Thyroid gland (tissue), 4 donors: ENCODE data around the gene CHP1. TPM values are rescaled to one million over a fixed set of nuclear protein-coding genes. Genes with fewer than 3 reads are reported as not detected.
"Not testable (repeated sequence)": the region's sequence is repeated elsewhere in the genome, so short reads cannot be mapped to it uniquely, and the experiment has no call there.

ENCODE experiments used
- DNase-seq, 2 donors: peaks; one replicate each; pipeline ENCODE4 v3.0.0-alpha.2; 2019
- H3K27ac ChIP-seq, 3 donors: fragments of 200-600 bp; sonication (generic); 1 replicate in 2 of 3; 2 replicates in 1 of 3; pipeline ENCODE4 v1.5.1; 2016 to 2019; ENCODE audit warnings: mild to moderate bottlenecking in 1 of 3, moderate library complexity in 1 of 3
- H3K27me3 ChIP-seq: fragments of 200-600 bp; sonication (generic); one replicate; pipeline ENCODE4 v1.5.1; 2019
- H3K36me3 ChIP-seq, 2 donors: fragments of 200-600 bp; sonication (generic); one replicate each; pipeline ENCODE4 v1.5.1; 2016 to 2019
- H3K4me1 ChIP-seq, 2 donors: fragments of 200-600 bp; sonication (generic); one replicate each; pipeline ENCODE4 v1.5.1; 2017 to 2019
- H3K4me3 ChIP-seq, 3 donors: fragments of 200-600 bp; sonication (generic); replicated peaks in 1 of 3; 1 replicate in 2 of 3; 2 replicates in 1 of 3; pipeline ENCODE4 v1.5.1; 2016; ENCODE audit warnings: mild to moderate bottlenecking in 1 of 3
- H3K9me3 ChIP-seq: fragments of 200-600 bp; sonication (generic); one replicate; pipeline ENCODE4 v1.5.1; 2017
- POLR2A ChIP-seq, 2 donors: fragments of 450-650 bp; IDR thresholded peaks; one replicate each; pipeline ENCODE4 v1.6.1; 2017; ENCODE audit warnings: antibody characterized with exemption in 2 of 2, mild to moderate bottlenecking in 2 of 2, moderate library complexity in 1 of 2
- WGBS, 2 donors: methylation state at CpG; one replicate each; pipeline ENCODE4 v1.1.5; 2017; 5-methylcytosine and 5-hydroxymethylcytosine counted together
- intact Hi-C: fragments of 100-400 bp; cut with DNase I; formaldehyde crosslinking; loops from one replicate; pipeline ENCODE4 v1.15.1; 2023
- total RNA-seq, 4 donors: library from RNA; depleted of rRNA; stranded (reverse); fragments of >200 nt; gene quantifications; one replicate each; pipeline ENCODE4 v1.2.3, GENCODE V29; 2016
- TF ChIP-seq, protein P1 (sequence below), 6 experiments: fragments of 200-600 bp in 3 of 6; fragments of 450-650 bp in 3 of 6; sonication (generic) in 3 of 6; IDR thresholded peaks; one replicate each; pipeline ENCODE4 v1.5.1; 2016 to 2019; ENCODE audit warnings: antibody characterized with exemption in 6 of 6, mild to moderate bottlenecking in 2 of 6, inconsistent platforms in 1 of 6, moderate library complexity in 1 of 6

The CHP1 gene
- total RNA-seq, 4 donors from 2014 or later, result 163 to 347 (median 248) TPM

DNA sequence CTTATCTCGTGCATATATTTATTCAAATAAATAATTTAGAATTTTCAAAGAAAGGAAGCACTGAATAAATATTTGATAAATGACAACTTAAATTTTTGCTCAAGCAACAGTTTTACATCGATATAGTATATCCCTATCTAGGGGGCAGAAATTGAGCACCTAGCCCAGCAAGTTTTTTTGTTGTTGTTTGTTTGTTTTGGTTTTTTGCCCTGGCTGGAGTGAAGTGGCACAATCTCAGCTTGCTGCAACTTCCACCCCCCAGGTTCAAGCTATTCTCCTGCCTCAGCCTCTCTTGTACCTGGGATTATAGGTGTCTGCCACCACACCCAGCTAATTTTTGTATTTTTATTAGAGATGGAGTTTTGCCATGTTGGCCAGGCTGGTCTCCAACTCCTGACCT lies 58.9 kb downstream of the CHP1 start:
- Histone ChIP-seq H3K27ac (no peak overlapping the region), H3K4me3 (no peak overlapping the region), H3K9me3 (no peaks in the 10 kb centered on the region), H3K4me1 (peaks cover 6 to 12% of the 10 kb centered on the region in 2 donors), H3K27me3 (no peaks in the 10 kb centered on the region), H3K36me3 (peaks cover 19 to 29% of the 10 kb centered on the region in 2 donors)
- DNase-seq, result no peak
- 91 to 99% methylated on average over 2 of the region's 2 CpGs for WGBS, 2 donors
- TF ChIP-seq, protein P1, sequence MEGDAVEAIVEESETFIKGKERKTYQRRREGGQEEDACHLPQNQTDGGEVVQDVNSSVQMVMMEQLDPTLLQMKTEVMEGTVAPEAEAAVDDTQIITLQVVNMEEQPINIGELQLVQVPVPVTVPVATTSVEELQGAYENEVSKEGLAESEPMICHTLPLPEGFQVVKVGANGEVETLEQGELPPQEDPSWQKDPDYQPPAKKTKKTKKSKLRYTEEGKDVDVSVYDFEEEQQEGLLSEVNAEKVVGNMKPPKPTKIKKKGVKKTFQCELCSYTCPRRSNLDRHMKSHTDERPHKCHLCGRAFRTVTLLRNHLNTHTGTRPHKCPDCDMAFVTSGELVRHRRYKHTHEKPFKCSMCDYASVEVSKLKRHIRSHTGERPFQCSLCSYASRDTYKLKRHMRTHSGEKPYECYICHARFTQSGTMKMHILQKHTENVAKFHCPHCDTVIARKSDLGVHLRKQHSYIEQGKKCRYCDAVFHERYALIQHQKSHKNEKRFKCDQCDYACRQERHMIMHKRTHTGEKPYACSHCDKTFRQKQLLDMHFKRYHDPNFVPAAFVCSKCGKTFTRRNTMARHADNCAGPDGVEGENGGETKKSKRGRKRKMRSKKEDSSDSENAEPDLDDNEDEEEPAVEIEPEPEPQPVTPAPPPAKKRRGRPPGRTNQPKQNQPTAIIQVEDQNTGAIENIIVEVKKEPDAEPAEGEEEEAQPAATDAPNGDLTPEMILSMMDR (IDR thresholded peaks at IDR 0.05), result no peak
- no peak for TF ChIP-seq POLR2A (IDR thresholded peaks at IDR 0.05)
- intact Hi-C loops, result loop anchor here (5.0 to 10.0 kb wide), 2 partner anchors 42 to 55 kb away; partner anchors contain the start of genes CHP1, EXD1, NUSAP1 and OIP5

GRCh38 chr15:41291065-41291631 lies 60.1 kb downstream of the CHP1 start:
- Histone ChIP-seq H3K27ac (no peak overlapping the region), H3K4me3 (no peak overlapping the region), H3K36me3 (peaks cover 12 to 28% of the 10 kb centered on the region in 2 donors), H3K9me3 (no peaks in the 10 kb centered on the region), H3K27me3 (no peaks in the 10 kb centered on the region), H3K4me1 (peaks cover 0 to under 1% of the 10 kb centered on the region in 2 donors)
- WGBS, 2 donors, result 86 to 90% methylated on average over 9 of the region's 9 CpGs
- no peak for TF ChIP-seq POLR2A (IDR thresholded peaks at IDR 0.05)
- no peak for DNase-seq
- intact Hi-C loops, result no loop called here

- H3K27ac ChIP-seq, result no peak overlapping the region
- TF ChIP-seq, protein P1 (IDR thresholded peaks at IDR 0.05), result no peak
- no peak for TF ChIP-seq POLR2A (IDR thresholded peaks at IDR 0.05)
- H3K4me3 ChIP-seq, result no peak overlapping the region
- peaks cover 4 to 19% of the 10 kb centered on the region in 2 donors for H3K36me3 ChIP-seq
- no peaks in the 10 kb centered on the region for H3K4me1 ChIP-seq
- intact Hi-C loops, result no loop called here
- no peak for DNase-seq
- 77 to 80% methylated on average over 1 of the region's 1 CpG for WGBS, 2 donors
- no peaks in the 10 kb centered on the region for H3K27me3 ChIP-seq
- H3K9me3 ChIP-seq, result no peaks in the 10 kb centered on the region
Measured at GRCh38 chr15:41292521-41292920, 61.5 kb downstream of the CHP1 start.

- DNase-seq, H3K27ac ChIP-seq, intact Hi-C loops, H3K9me3 ChIP-seq, H3K4me1 ChIP-seq, H3K27me3 ChIP-seq, H3K4me3 ChIP-seq: not testable (repeated sequence)
- 97 to 98% methylated on average over 2 of the region's 2 CpGs for WGBS, 2 donors
- H3K36me3 ChIP-seq, result peaks cover 4 to 21% of the 10 kb centered on the region in 2 donors
Measured at GRCh38 chr15:41301139-41301538, 70.1 kb downstream of the CHP1 start.

- no peak for TF ChIP-seq POLR2A (IDR thresholded peaks at IDR 0.05)
- TF ChIP-seq, protein P1 (IDR thresholded peaks at IDR 0.05), result no peak
- intact Hi-C loops, result no loop called here
- H3K4me1 ChIP-seq, result peaks cover 4 to 8% of the 10 kb centered on the region in 2 donors
- H3K27me3 ChIP-seq, result no peaks in the 10 kb centered on the region
- peaks cover 2 to 21% of the 10 kb centered on the region in 2 donors for H3K36me3 ChIP-seq
- H3K9me3 ChIP-seq, result no peaks in the 10 kb centered on the region
- H3K27ac ChIP-seq, result no peak overlapping the region
- DNase-seq, result no peak
- 96 to 100% methylated on average over 1 of the region's 1 CpG for WGBS, 2 donors
- H3K4me3 ChIP-seq, result no peak overlapping the region
Measured at GRCh38 chr15:41301587-41301986, 70.5 kb downstream of the CHP1 start.

DNA sequence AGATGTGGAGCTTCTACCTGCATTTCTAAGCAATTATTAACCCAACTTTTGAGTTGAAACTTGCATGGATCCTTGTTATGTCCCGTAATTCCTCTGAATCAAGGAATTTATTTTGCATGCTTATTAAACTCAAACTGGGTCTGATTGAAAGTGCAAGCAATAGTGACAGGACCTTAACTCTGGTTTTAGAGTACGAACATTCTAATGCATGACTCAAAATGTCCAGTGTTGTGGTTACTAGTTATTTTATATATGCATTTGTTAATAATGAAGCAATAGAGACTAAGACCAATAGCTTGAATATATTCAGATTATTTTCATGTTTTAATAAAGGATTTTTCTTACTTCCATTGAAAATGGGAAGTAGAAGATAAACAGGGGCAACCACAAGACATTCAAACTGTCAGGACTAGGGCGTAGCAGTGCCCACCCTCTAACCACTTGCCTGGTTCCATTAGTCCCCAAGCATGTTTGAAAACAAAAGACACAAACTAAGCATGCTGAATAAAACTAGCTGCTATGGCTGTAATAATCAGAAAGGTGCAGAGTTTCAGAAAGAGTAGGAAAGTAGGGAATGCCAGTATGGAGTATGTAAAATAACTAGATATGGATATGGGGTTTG lies 73.2 kb downstream of the CHP1 start:
- no peak overlapping the region for H3K4me3 ChIP-seq
- DNase-seq, result no peak
- no peak for TF ChIP-seq POLR2A (IDR thresholded peaks at IDR 0.05)
- TF ChIP-seq, protein P1 (IDR thresholded peaks at IDR 0.05), result no peak
- H3K4me1 ChIP-seq, result peaks cover 4 to 8% of the 10 kb centered on the region in 2 donors
- H3K27ac ChIP-seq, result no peak overlapping the region
- intact Hi-C loops, result no loop called here
- WGBS, 2 donors, result 93 to 98% methylated on average over 3 of the region's 3 CpGs
- H3K36me3 ChIP-seq, result peaks cover 0 to 1% of the 10 kb centered on the region in 2 donors
- H3K9me3 ChIP-seq, result no peaks in the 10 kb centered on the region
- no peaks in the 10 kb centered on the region for H3K27me3 ChIP-seq
